CMK (cell line): ENCODE results near the gene CLASP2.
"Not testable (repeated sequence)": the region's sequence is repeated elsewhere in the genome, so short reads cannot be mapped to it uniquely, and the experiment has no call there.

Experiments
- DNase-seq: peaks from one replicate; pipeline ENCODE4 v3.0.0-alpha.2; 2010; ENCODE audit warnings: low read depth

Gene CLASP2

DNA sequence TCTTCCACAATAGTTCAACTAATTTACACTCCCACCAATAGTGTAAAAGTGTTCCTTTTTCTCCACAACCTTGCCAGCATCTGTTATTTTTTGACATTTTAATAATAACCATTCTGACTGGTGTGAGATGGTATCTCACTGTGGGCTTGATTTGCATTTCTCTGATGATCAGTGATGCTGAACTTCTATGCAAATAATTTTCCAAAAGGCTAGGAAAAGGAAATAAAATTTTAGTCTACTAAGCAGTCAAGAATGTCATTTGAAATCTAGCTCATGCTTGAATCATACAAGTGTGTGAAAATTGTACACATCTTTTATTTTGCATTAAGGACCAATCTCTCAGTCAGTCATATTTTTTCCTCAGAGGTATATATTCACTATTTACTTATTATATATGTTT is 176.1 kb downstream of the CLASP2 start:
- DNase-seq: no peak

- no peak for DNase-seq
Measured at GRCh38 chr3:33538678-33539339, 179.2 kb downstream of the CLASP2 start.

GRCh38 chr3:33537133-33537532 is 180.9 kb downstream of the CLASP2 start:
- no peak for DNase-seq

DNA sequence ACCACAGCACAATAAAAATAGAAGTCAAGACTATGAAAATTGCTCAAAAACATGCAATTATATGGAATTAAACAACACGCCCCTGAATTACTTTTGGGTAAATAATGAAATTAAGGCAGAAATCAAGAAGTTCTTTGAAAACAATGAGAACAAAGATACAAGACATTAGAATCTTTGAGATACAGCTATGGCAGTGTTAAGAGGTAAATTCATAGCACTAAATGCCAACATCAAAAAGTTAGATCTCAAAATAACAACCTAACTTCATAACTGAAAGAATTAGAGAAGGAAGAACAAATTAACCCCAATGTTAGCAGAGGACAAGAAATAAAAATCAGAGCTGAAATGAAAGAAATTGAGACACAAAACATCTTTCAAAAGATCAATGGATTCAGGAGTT is 191.3 kb downstream of the CLASP2 start:
- no peak for DNase-seq

DNA sequence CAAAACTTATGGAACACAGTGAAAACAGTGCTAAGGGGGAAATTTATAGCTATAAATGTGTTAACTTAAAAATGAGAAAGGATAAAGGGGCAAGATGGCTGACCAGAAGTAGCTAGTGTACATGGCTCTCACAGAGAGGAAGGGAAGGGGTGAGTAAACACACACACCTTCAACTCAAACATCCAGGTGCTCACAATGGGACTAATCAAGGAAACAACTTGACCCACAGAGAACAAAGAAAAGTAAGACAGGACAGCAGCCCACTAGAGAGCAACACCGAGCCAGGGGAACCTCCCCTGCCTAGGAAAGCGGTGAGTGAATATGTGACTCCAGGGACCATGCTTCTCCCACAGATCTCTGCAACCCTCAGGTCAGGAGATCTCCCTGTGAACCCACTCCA is 192.8 kb downstream of the CLASP2 start:
- no peak for DNase-seq

- no peak for DNase-seq
Measured at GRCh38 chr3:33523093-33523667, 194.9 kb downstream of the CLASP2 start.

DNA sequence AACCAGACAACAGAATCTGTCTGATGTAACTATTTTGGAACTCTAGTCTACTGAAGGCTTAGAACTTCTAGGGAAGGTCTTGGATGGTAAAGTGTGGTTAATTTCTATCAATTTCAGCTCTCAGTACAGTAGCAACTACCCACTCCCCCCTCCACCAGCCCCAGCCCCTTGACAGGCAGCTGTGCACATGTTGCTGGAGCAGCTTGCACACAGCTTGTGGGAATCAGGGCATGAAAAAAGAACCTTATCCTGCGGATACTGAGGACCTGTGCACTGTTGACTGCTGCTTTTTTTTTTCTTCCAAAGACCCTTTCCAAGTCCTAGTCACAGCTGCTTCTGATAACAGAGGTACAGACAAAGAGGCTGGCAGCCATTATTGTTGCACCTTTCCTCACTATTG is 196.3 kb downstream of the CLASP2 start:
- DNase-seq: no peak

GRCh38 chr3:33513262-33513863 is 204.7 kb downstream of the CLASP2 start:
- DNase-seq: no peak

DNA sequence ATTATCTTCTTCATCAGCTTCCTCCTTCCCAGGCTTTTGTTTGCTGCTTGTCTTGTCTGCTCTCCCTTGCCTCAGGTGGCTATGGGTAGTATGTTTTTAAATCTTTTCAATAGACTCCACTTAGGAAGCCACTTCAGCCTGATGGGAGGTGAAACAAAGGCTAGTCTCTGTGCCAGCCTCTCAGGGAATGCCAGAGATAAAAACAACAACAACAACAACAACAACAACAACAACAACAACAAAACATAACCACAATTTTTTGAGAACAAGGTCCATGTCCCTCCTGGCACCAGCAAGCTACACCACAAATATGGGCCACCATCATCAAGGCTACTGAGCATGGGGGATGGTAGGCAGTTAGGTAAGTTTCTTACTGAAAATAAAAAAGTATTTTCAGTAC is 213.0 kb downstream of the CLASP2 start:
- no peak for DNase-seq

GRCh38 chr3:33496449-33496848 is 221.6 kb downstream of the CLASP2 start:
- DNase-seq: no peak

DNA sequence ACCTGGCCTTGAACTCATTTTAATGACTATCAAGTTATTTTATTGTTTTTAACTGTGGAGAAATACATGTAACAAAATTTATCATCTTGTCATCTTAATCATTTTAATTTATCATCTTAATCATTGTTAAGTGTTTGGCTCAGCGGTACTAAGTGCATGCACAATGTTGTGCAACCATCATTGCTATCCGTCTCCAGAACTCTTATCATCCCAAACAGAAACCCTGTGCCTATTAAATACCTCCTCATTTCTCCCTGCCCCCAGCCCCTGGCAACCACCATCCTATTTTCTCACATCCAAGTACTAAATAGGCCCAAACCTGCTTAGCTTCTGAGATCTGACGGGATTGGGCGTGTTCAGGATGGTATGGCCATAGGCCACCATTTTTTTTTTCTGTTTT is 226.3 kb downstream of the CLASP2 start:
- DNase-seq: no peak

- no peak for DNase-seq
Measured at GRCh38 chr3:33490641-33491241, 227.3 kb downstream of the CLASP2 start.

GRCh38 chr3:33488683-33489082 is 229.4 kb downstream of the CLASP2 start:
- DNase-seq: no peak

DNA sequence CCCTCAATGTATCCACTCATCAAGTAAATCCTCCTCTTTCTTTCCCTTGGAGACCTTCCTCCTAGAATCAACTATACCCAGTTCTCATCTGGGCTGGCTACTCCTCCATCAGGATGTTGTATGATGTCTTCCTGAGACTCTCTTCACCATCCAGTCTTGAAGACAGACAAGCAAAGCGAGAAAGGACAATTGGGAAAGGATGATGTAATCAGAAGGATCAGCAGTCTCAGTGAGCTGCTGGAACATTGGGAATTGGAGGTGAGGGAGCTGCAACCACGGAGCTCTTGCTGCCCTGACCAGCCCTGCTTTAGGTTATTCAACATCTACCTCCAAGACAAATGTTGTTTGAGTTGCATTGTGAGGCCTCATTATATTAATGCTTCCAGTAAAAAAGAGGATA is 229.8 kb downstream of the CLASP2 start:
- no peak for DNase-seq

DNA sequence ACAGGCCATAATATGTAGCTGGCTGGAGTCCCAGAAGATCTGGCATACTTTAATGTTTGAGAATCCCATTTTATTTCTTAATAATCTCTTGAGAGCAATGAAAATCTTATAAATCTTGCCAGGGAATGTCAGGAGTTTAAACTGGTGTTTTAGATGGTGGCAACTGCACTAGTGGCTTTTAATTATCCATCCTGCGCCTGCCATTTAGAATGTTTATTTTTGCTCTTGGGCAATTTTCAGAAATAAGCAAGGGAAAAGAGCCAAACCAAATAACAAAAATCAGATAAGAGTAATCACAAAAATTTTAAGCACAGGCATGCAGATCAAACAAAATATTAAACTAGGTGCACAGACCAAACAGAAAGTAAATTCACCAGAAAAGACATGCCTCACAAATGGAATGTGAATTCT is 235.9 kb downstream of the CLASP2 start:
- DNase-seq: no peak

DNA sequence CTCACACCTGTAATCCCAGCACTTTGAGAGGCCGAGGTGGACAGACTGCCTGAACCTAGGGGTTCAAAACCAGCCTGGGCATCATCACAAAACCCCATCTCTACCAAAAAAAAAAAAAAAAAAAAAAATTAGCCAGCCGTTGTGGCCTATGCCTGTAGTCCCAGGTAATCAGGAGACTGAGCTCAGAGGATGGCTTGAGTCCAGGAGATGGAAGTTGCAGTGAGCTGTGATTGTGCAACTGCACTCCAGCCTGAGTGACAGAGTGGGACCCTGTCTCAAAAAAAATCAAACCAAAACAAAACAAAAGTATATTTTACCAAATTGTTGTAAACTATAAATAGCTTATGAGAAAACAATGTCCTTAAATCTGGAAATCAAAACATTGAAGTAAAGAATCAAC is 243.2 kb downstream of the CLASP2 start:
- no peak for DNase-seq

DNA sequence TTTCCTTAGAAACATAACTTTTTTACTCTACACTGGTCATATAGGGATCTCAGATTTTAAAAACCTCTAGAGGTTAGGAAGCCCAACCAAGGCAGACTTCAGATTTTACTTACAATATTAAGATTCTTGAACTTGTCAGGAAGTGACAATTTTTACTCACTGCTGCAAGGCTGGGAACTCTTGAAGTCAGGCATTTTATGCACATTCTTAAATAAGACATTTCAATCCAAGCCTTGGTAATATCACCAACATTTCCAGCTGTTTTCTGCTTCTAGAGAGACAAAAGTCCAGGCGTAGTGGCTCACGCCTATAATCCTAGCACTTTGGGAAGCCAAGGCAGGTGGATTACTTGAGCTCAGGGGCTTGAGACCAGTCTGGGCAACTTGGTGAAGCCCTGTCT is 244.2 kb downstream of the CLASP2 start:
- no peak for DNase-seq

GRCh38 chr3:33467786-33468185 is 250.3 kb downstream of the CLASP2 start:
- no peak for DNase-seq

- DNase-seq: no peak
Measured at GRCh38 chr3:33461097-33461496, 257.0 kb downstream of the CLASP2 start.

DNA sequence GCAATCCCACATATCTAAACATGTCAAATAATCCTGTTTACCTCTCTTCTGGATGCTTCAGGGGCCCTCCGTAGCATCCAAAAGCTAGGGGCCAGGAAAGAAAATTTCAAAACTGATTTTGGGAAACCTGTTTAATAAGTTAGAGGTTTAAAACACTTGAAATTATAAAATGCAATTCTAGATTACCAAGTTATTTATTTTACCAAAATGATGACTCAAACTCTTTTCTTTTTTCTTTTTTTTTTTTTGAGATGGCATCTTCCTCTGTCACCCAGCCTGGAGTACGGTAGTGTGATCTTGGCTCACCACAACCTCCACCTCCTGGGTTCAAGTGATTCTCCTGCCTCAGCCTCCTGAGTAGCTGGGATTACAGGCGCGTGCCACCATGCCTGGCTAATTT is 258.5 kb downstream of the CLASP2 start:
- not testable (repeated sequence) for DNase-seq

DNA sequence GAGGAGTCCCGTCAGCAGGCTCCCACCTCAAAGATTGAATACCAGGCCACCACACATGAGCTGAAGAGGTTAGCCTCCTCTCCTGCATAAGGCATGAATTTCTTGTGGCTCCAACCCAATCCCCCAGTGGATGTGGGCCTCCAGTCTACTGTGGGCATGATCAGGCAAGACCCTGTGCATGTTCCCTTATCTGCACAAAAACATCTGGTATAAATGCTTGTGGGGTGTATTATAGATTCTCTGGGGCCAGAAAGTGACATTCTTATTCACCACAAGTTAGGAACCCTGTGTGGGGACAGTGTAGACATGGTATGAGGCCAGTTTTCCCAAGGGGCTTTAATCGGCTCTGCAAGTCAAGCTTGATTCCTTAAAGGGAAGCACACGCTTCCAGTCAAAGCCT is 259.6 kb downstream of the CLASP2 start:
- no peak for DNase-seq

GRCh38 chr3:33456756-33457155 is 261.3 kb downstream of the CLASP2 start:
- DNase-seq: no peak

DNA sequence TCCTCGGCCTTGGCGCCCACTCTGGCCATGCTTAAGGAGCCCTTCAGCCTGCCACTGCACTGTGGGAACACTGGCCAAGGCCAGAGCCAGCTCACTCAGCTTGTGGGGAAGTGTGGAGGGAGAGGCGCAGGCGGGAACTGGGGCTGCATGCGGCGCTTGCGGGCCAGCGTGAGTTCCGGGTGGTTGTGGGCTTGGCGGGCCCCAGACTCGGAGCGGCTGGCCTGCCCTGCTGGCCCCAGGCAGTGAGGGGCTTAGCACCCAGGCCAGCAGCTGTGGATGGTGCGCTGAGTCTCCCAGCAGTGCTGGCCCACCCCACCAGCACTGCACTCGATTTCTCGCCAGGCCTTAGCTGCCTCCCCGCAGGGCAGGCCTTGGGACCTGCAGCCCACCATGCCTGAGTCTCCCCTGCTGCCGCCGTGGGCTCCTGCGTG is 264.7 kb downstream of the CLASP2 start:
- no peak for DNase-seq
